ENCODE data around the gene IGSF3. TPM values are rescaled to one million over a fixed set of nuclear protein-coding genes. Genes with fewer than 3 reads are reported as not detected.

Gene IGSF3
- total RNA-seq, 4 donors from 2014 or later = 1.7 to 8.5 (median 5.1) TPM

DNA sequence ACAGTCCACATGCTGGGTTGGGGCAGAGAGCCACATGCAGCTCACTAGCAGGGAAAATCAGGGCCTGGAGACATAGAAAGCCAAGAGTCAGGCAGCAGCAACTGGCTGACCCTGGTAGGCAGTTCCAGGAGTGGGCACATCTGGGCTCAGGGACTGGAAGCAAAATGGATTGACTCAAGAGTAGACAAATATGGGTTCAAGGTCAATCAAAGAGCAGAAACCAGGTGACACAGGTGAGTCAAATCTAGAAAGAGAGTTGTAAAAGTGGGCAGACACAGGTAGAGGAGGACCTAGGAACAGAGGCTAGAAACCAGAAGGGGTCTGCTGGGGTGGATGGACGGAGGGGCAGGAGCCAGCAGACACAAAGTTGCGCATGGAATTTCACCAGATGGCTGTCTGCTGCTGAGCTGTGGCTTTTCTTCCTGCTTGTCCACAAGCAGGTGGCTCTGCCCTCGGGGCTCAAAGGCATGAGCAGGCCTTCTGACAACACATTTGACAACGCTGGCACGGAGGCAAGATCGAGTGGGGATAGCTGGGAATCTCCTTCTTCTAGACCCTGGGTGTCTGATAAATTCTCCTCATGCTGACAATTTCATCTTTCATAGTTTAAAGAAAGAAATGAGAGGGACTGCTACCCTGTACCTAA is 40.8 kb upstream of the IGSF3 start:
- TF ChIP-seq POLR2AphosphoS5 (IDR thresholded peaks at IDR 0.05) (no peak), EP300 (IDR thresholded peaks at IDR 0.05) (no peak), POLR2A (IDR thresholded peaks at IDR 0.05) (no peak), CTCF (IDR thresholded peaks at IDR 0.05) (no peak)
- Histone ChIP-seq H3K9me3 (no peaks in the 10 kb centered on the region), H3K27ac (no peak overlapping the region), H3K4me3 (no peak overlapping the region), H3K4me1 (peaks cover 4 to 32% (median 4%) of the 10 kb centered on the region in 3 donors), H3K36me3 (no peaks in the 10 kb centered on the region), H3K27me3 (no peaks in the 10 kb centered on the region)
- 85 to 89% methylated on average over 1 to 4 of the region's 6 CpGs for WGBS, 2 donors (ENCODE audit: low coverage in 1 of 2)
- no peak for ATAC-seq

DNA sequence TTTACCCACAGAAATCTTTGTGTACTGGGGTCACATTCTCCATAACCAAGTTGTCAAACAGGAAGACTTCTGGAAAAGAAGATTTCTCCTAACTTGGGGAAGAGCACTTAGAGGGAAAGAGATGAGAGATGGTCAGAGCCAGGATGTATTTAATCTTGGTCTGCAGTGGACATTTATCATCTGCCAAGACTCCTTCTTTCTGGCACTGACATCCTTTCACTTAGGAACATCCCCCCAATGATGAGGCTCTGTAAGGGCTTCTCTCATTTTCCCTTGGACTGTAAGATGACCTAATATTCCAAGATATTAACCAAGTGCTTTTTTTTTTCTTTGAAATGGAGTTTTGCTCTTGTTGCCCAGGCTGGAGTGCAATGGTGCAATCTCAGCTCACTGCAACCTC is 39.3 kb upstream of the IGSF3 start:
- Histone ChIP-seq H3K4me3 (no peak overlapping the region), H3K27ac (no peak overlapping the region), H3K9me3 (no peaks in the 10 kb centered on the region), H3K27me3 (no peaks in the 10 kb centered on the region), H3K36me3 (no peaks in the 10 kb centered on the region), H3K4me1 (peaks cover 4 to 31% (median 4%) of the 10 kb centered on the region in 3 donors)
- TF ChIP-seq CTCF (IDR thresholded peaks at IDR 0.05) (no peak), POLR2AphosphoS5 (IDR thresholded peaks at IDR 0.05) (no peak), EP300 (IDR thresholded peaks at IDR 0.05) (no peak), POLR2A (IDR thresholded peaks at IDR 0.05) (no peak)
- ATAC-seq = no peak

DNA sequence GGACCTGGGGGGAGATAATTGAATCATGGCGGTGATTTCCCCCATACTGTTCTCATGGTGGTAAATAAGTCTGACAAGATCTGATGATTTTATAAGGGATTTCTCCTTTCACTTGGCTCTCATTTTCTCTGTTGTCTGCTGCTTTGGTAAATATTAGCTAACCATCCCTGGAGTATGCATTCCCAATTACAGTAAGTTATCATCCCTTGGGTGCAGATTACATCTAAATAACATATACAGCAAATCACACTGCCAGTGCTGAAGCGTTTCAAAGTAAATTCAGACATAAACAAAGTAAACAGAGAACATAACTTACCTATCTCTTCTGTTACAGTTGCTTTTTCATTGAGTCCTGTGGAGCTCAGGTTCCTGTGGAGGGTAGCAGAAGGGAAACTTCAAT is 38.6 kb upstream of the IGSF3 start:
- no peak for ATAC-seq
- Histone ChIP-seq H3K27me3 (no peaks in the 10 kb centered on the region), H3K4me1 (peaks cover 4 to 24% (median 4%) of the 10 kb centered on the region in 3 donors), H3K9me3 (no peaks in the 10 kb centered on the region), H3K36me3 (no peaks in the 10 kb centered on the region), H3K27ac (no peak overlapping the region), H3K4me3 (no peak overlapping the region)
- TF ChIP-seq POLR2AphosphoS5 (IDR thresholded peaks at IDR 0.05) (no peak), CTCF (IDR thresholded peaks at IDR 0.05) (no peak), EP300 (IDR thresholded peaks at IDR 0.05) (no peak), POLR2A (IDR thresholded peaks at IDR 0.05) (no peak)
- 76 to 100% methylated on average over 2 of the region's 2 CpGs for WGBS, 2 donors (ENCODE audit: low coverage in 1 of 2)

- no peaks in the 10 kb centered on the region for H3K9me3 ChIP-seq
- TF ChIP-seq CTCF (IDR thresholded peaks at IDR 0.05) = no peak
- no peak for TF ChIP-seq POLR2AphosphoS5 (IDR thresholded peaks at IDR 0.05)
- no peak for TF ChIP-seq POLR2A (IDR thresholded peaks at IDR 0.05)
- TF ChIP-seq EP300 (IDR thresholded peaks at IDR 0.05) = no peak
- H3K27me3 ChIP-seq = no peaks in the 10 kb centered on the region
- 20 to 36% methylated on average over 2 to 3 of the region's 3 CpGs for WGBS, 2 donors (ENCODE audit: low coverage in 1 of 2)
- H3K4me1 ChIP-seq = peaks cover 0 to 13% (median 4%) of the 10 kb centered on the region in 3 donors
- ATAC-seq = no peak
- no peak overlapping the region for H3K27ac ChIP-seq
- no peaks in the 10 kb centered on the region for H3K36me3 ChIP-seq
- no peak overlapping the region for H3K4me3 ChIP-seq
These were observed 36.7 kb upstream of the IGSF3 start for GRCh38 chr1:116704278-116704677.

GRCh38 chr1:116699605-116700004 is 32.1 kb upstream of the IGSF3 start:
- Histone ChIP-seq H3K27me3 (no peaks in the 10 kb centered on the region), H3K9me3 (no peaks in the 10 kb centered on the region), H3K4me3 (no peak overlapping the region), H3K36me3 (no peaks in the 10 kb centered on the region), H3K27ac (no peak overlapping the region), H3K4me1 (peaks cover 0 to 10% (median 4%) of the 10 kb centered on the region in 3 donors)
- TF ChIP-seq CTCF (IDR thresholded peaks at IDR 0.05) = no peak
- TF ChIP-seq POLR2AphosphoS5 (IDR thresholded peaks at IDR 0.05) = no peak
- TF ChIP-seq POLR2A (IDR thresholded peaks at IDR 0.05) = no peak
- no peak for TF ChIP-seq EP300 (IDR thresholded peaks at IDR 0.05)
- no peak for ATAC-seq
